Caco-2 (cell line): ENCODE data around the gene EPHA2. TPM values are rescaled to one million over a fixed set of nuclear protein-coding genes. Genes with fewer than 3 reads are reported as not detected.
A peak's percentile ranks its signal among the peaks of the same experiment; 100 is the strongest.

ENCODE experiments used
- BruUV-seq: library from RNA; stranded (reverse); fragments of 400-500 nt; replicated peaks from 2 replicates; lab custom pipeline; 2021; lab: Mats Ljungman, UMichigan
- CTCF ChIA-PET: fragments of 300-600 bp; sonication (Branson Sonifier 250); formaldehyde crosslinking; loops from one replicate; lab custom pipeline; 2022; ENCODE audit warnings: antibody characterized with exemption; lab: Charles Lee
- POLR2A ChIA-PET: fragments of 300-600 bp; sonication (Branson Sonifier 250); formaldehyde crosslinking; loops from one replicate; lab custom pipeline; 2022; ENCODE audit warnings: antibody characterized with exemption; lab: Charles Lee
- DNase-seq, 2 experiments: peaks; one replicate each; pipeline versions ENCODE4 v3.0.0 to v3.0.0-alpha.2; 2020 to 2022
- H3K27me3 ChIP-seq: replicated peaks from 2 replicates; pipeline ENCODE4 v1.6.0; 2011; ENCODE audit warnings: low read length; ENCODE audit not compliant: control insufficient read depth, insufficient read depth
- H3K36me3 ChIP-seq: 2 replicates; pipeline ENCODE4 v1.5.1; 2011; ENCODE audit warnings: low read length; ENCODE audit not compliant: control insufficient read depth, insufficient read depth
- H3K4me1 ChIP-seq: fragments of 250-450 bp; sonication (Bioruptor Pico); 2 replicates; pipeline ENCODE4 v1.5.1; 2020; ENCODE audit warnings: mild to moderate bottlenecking
- H3K4me3 ChIP-seq: 2 replicates; pipeline ENCODE4 v1.5.1; 2011; ENCODE audit warnings: low read depth, mild to moderate bottlenecking, control low read depth, low read length
- H3K9me3 ChIP-seq: fragments of 250-450 bp; sonication (Bioruptor Pico); 2 replicates; pipeline ENCODE4 v1.5.1; 2020; ENCODE audit warnings: mild to moderate bottlenecking, moderate library complexity
- H3K27ac Mint-ChIP-seq: one replicate; pipeline ENCODE4 v1.8.0; 2022; ENCODE audit warnings: mixed read lengths; ENCODE audit not compliant: unreplicated experiment
- H3K27me3 Mint-ChIP-seq: one replicate; pipeline ENCODE4 v1.8.0; 2022; ENCODE audit warnings: mixed read lengths; ENCODE audit not compliant: insufficient read depth, unreplicated experiment
- H3K36me3 Mint-ChIP-seq: one replicate; pipeline ENCODE4 v1.8.0; 2022; ENCODE audit warnings: mild to moderate bottlenecking, mixed read lengths; ENCODE audit not compliant: insufficient read depth, unreplicated experiment
- H3K4me1 Mint-ChIP-seq: one replicate; pipeline ENCODE4 v1.8.0; 2022; ENCODE audit warnings: low read depth, mixed read lengths; ENCODE audit not compliant: unreplicated experiment
- H3K4me3 Mint-ChIP-seq: one replicate; pipeline ENCODE4 v1.8.0; 2022; ENCODE audit warnings: mild to moderate bottlenecking, moderate library complexity, mixed read lengths; ENCODE audit not compliant: unreplicated experiment
- H3K9me3 Mint-ChIP-seq: one replicate; pipeline ENCODE4 v1.8.0; 2022; ENCODE audit warnings: mixed read lengths; ENCODE audit not compliant: unreplicated experiment
- CTCF ChIP-seq, 2 experiments: fragments of 200-600 bp in 1 of 2; IDR thresholded peaks; 1 replicate in 1 of 2; 2 replicates in 1 of 2; pipeline versions ENCODE4 v1.5.1 to v1.8.0; 2011 to 2022; ENCODE audit warnings: antibody characterized with exemption in 1 of 2, control low read depth in 1 of 2, inconsistent platforms in 1 of 2, low read depth in 1 of 2, low read length in 1 of 2, mild to moderate bottlenecking in 1 of 2, moderate library complexity in 1 of 2; ENCODE audit not compliant: insufficient read depth in 1 of 2, severe bottlenecking in 1 of 2, unreplicated experiment in 1 of 2
- intact Hi-C: fragments of 100-400 bp; cut with micrococcal nuclease; formaldehyde crosslinking; loops from one replicate; pipeline ENCODE4 v1.10.0; 2022; ENCODE audit not compliant: unreplicated experiment
- total RNA-seq: library from RNA; stranded (reverse); gene quantifications from 2 replicates; pipeline ENCODE4 v1.2.3, GENCODE V29; 2022

The EPHA2 gene
- total RNA-seq, 1 experiment from 2014 or later, result 31.2 TPM

- H3K27ac Mint-ChIP-seq, result no peak overlapping the region
- H3K27me3 ChIP-seq, result no peaks in the 10 kb centered on the region
- H3K27me3 Mint-ChIP-seq, result no peaks in the 10 kb centered on the region
- no TSS peak for BruUV-seq
- H3K9me3 Mint-ChIP-seq, result no peaks in the 10 kb centered on the region
- no peak overlapping the region for H3K4me3 ChIP-seq
- no peak for TF ChIP-seq CTCF (IDR thresholded peaks at IDR 0.05; ENCODE audit: insufficient read depth in 1 of 2, low read depth in 1 of 2, low read length in 1 of 2, severe bottlenecking in 1 of 2, unreplicated experiment in 1 of 2)
- intact Hi-C loops, result no loop called here
- no peak overlapping the region for H3K4me3 Mint-ChIP-seq
- no peaks in the 10 kb centered on the region for H3K9me3 ChIP-seq
- peaks cover 2% of the 10 kb centered on the region for H3K4me1 Mint-ChIP-seq
- ChIA-PET CTCF (no interaction called here), POLR2A (no interaction called here)
- no peaks in the 10 kb centered on the region for H3K36me3 ChIP-seq
- no peaks in the 10 kb centered on the region for H3K36me3 Mint-ChIP-seq
- no peaks in the 10 kb centered on the region for H3K4me1 ChIP-seq
- no peak for DNase-seq
Measured at GRCh38 chr1:16101623-16102022, 54.2 kb downstream of the EPHA2 start.

- H3K27ac Mint-ChIP-seq, result no peak overlapping the region
- Histone ChIP-seq H3K36me3 (no peaks in the 10 kb centered on the region), H3K27me3 (no peaks in the 10 kb centered on the region), H3K9me3 (no peaks in the 10 kb centered on the region), H3K4me3 (no peak overlapping the region), H3K4me1 (no peaks in the 10 kb centered on the region)
- no peak for DNase-seq
- ChIA-PET POLR2A (no interaction called here), CTCF (no interaction called here)
- no peak for TF ChIP-seq CTCF (IDR thresholded peaks at IDR 0.05; ENCODE audit: insufficient read depth in 1 of 2, low read depth in 1 of 2, low read length in 1 of 2, severe bottlenecking in 1 of 2, unreplicated experiment in 1 of 2)
- no peaks in the 10 kb centered on the region for H3K27me3 Mint-ChIP-seq
- H3K9me3 Mint-ChIP-seq, result no peaks in the 10 kb centered on the region
- no TSS peak for BruUV-seq
- H3K4me1 Mint-ChIP-seq, result peaks cover 7% of the 10 kb centered on the region
- H3K36me3 Mint-ChIP-seq, result no peaks in the 10 kb centered on the region
- intact Hi-C loops, result no loop called here
- no peak overlapping the region for H3K4me3 Mint-ChIP-seq
Measured at GRCh38 chr1:16099412-16099811, 56.5 kb downstream of the EPHA2 start.

GRCh38 chr1:16095447-16095846 lies 60.4 kb downstream of the EPHA2 start:
- POLR2A ChIA-PET, result no interaction called here
- Histone ChIP-seq H3K27me3 (no peaks in the 10 kb centered on the region), H3K4me1 (0 out of 2 replicates have a peak, but pooled peaks cover 3% of the 10 kb centered on the region), H3K9me3 (no peaks in the 10 kb centered on the region), H3K36me3 (no peaks in the 10 kb centered on the region), H3K4me3 (no peak overlapping the region)
- Mint-ChIP-seq H3K27me3 (no peaks in the 10 kb centered on the region), H3K27ac (no peak overlapping the region), H3K4me3 (no peak overlapping the region), H3K36me3 (no peaks in the 10 kb centered on the region), H3K9me3 (no peaks in the 10 kb centered on the region), H3K4me1 (peaks cover 14% of the 10 kb centered on the region)
- BruUV-seq, result no TSS peak
- peak in 1 of 2 experiments; percentile 17 for DNase-seq
- no peak for TF ChIP-seq CTCF (IDR thresholded peaks at IDR 0.05; ENCODE audit: insufficient read depth in 1 of 2, low read depth in 1 of 2, low read length in 1 of 2, severe bottlenecking in 1 of 2, unreplicated experiment in 1 of 2)
- intact Hi-C loops, result no loop called here
- CTCF ChIA-PET, result no interaction called here
